Fibroblast of lung (primary cell): ENCODE measurements around the gene AMIGO1.

Experiments used
- CTCF ChIP-seq, 2 donors: IDR thresholded peaks in 1 of 2; conservative IDR thresholded peaks in 1 of 2; 1 replicate in 1 of 2; 2 replicates in 1 of 2; pipeline ENCODE4 v1.5.1; 2011 to 2012; ENCODE audit warnings: low read length in 2 of 2, control low read depth in 1 of 2, inconsistent platforms in 1 of 2, low read depth in 1 of 2, mild to moderate bottlenecking in 1 of 2
- EZH2 ChIP-seq: IDR thresholded peaks from 2 replicates; pipeline ENCODE4 v1.5.1; 2012; ENCODE audit warnings: low read length, control low read depth, mild to moderate bottlenecking; ENCODE audit errors: missing control alignments

GRCh38 chr1:109556563-109556962 is 47.0 kb upstream of the AMIGO1 start:
- TF ChIP-seq CTCF (conservative IDR thresholded peaks at IDR 0.05 in 1 of 2, IDR thresholded peaks at IDR 0.05 in 1 of 2; ENCODE audit: low read depth in 1 of 2, low read length in 2 of 2) (no peak), EZH2 (no peak)
